Right kidney (tissue), 1 donor: ENCODE measurements around the gene MAPRE3.
A peak's percentile ranks its signal among the peaks of the same experiment; 100 is the strongest.

Source experiments
- DNase-seq: peaks from one replicate; pipeline ENCODE4 v3.0.0-alpha.2; 2016

The MAPRE3 gene

GRCh38 chr2:27039426-27039825 is 69.0 kb downstream of the MAPRE3 start:
- no peak for DNase-seq

- DNase-seq, result no peak
Measured at GRCh38 chr2:27039871-27040270, 69.4 kb downstream of the MAPRE3 start.

GRCh38 chr2:27040282-27040681 is 69.8 kb downstream of the MAPRE3 start:
- DNase-seq, result no peak

DNA sequence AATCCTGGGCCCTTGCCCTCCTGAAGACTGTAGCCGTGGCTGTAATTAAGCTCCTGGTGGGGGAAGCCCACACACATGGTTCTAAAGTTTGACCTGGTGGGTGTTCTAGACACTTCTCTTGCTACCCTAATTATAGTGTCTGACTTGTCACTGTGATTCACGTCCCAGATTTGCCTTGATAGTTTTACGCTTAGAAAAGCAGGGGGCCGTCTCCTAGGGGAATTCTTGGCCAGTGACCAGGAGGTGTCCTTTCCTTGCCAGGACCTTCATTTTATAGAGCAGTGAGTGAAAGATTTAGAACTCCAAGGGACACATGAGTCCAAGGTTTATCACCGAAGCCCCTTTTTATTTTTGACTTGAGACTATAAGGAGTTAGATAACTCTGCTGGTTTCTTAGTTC is 71.3 kb downstream of the MAPRE3 start:
- peak; percentile 19 for DNase-seq

DNA sequence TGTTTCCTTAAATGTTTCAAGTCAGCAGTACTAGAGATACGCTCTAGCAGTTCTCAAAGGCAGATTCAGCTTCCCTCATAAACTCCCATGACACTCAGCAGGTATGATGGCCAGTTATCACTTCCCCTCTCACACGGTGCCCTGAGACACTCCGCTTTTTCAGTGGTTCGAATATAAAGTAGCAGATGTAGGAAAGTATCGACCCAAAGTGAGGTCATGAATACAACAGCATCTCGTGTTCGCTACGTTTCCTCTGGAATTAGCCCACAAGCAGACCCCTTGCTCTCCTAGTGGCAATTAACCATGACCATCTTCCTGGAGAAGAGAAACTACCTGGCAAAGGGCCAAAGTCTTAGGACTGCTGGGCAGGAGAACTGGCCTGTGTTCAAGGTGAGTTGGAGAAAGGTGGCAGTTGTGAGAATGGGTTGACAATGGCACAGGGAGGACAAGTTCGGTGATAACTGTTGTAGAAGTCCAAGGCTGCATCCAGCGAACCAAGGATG is 71.8 kb downstream of the MAPRE3 start:
- peak; percentile 47 for DNase-seq

GRCh38 chr2:27042985-27043634 is 72.7 kb downstream of the MAPRE3 start:
- DNase-seq, result no peak

DNA sequence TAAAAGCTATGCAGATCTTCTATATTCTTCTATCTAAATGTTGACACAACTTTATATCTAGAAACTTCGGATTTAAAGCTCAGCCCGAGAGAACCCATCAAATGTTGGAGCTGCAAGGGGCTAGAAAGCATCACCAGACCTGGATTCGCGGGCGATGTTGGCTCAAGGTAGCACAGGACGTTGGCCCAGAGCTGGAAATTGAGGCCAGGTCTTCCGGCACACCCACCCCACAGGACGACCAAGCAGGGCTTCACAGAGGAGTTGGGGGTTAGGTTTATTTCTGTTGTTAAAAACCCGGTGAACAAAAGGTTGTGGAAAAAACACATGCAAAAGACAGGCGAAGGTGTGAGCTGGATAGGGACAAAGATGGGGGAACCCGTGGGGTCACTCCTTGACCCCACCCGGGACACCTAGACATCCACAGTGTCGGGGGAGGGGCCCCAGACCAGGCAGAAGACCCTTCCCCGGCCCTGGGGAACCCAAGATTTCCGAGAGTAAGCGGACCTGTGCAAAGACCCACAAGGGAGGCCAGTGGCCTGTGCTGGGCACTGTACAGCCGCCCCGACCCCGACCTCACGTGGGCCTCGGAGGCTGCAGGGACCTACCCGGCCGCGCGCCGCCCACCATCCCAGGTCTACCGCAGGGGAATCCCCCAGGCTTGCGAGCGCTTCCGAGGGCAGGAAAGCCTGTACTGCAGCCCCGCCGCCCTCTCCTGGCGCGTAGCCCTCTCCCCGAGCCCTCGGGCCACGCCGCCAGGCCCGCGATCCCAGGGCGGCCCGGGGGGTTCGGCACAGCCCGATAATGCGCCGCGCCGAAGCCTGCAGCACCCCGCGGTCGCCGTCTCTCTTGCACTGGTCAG is 79.2 kb downstream of the MAPRE3 start:
- no peak for DNase-seq

- DNase-seq, result peak; percentile 96
Measured at GRCh38 chr2:27050281-27050995, 80.0 kb downstream of the MAPRE3 start.

DNA sequence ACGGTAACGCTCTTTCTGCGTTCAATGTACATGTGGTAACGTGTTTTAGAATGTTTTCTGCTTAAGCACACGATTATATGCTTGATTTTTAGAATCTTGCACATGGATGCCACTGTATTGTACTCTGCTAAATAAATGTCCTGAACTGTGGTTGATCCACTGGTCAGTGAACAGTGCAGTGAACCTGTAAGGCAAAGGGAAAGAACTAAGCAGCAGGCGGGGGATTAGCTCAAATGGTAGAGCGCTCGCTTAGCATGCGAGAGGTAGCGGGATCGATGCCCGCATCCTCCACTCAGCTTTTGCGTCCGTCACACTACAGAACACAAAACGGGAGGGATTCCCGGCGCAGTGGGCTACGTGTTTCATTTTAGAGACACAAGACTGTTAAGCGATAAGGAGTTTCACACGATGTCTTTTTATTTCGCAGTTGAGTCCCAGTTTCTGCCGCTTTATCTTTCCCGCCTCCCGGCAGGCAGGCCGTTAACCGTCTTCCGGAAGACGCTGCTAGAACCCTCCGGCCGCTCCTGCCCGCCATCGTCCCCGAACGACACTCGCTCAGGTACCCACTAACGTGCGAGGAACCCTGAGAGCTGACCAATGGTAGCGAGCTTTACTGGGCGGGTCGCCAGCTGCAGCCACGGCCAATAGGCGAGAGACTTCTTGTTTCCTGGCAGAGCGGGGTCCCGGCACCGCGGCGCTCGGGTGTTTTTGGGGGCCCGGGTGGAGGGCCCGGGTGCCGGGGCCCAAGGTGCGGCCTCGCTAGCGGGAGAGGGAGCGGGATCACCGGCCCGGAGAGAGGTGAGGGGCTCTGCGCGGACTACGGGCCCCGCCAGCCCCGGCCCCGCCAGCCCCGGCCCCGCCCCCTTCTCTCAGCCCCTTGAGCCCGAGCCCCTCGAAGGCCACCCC is 80.8 kb downstream of the MAPRE3 start, which contains the start of gene AGBL5:
TSS of gene AGBL5 (plus strand) at position 673 of the 906 bp plus-strand sequence. CDS start 1,291 bp downstream, outside the sequence.
- DNase-seq, result peak; percentile 96

- DNase-seq, result peak; percentile 53
Measured at GRCh38 chr2:27051902-27052645, 81.6 kb downstream of the MAPRE3 start.

DNA sequence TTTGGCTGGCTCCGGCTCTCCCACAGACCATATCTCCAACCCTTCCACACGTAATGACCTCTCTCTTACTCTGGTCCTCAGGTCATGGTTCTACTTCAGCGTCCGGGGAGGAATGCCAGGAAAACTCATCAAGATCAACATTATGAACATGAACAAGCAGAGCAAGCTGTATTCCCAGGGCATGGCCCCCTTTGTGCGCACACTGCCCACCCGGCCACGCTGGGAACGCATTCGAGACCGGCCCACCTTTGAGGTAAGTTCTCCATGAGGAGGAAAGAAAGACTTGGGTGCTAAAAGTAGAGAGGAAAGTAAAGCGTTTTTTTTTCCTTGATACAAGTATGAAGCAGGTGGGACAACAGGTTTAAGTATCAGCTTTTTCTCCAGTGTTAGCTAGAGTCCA is 82.9 kb downstream of the MAPRE3 start:
- no peak for DNase-seq

GRCh38 chr2:27053776-27054175 is 83.3 kb downstream of the MAPRE3 start:
- no peak for DNase-seq

GRCh38 chr2:27054721-27055120 is 84.3 kb downstream of the MAPRE3 start:
- no peak for DNase-seq

GRCh38 chr2:27057184-27057583 is 86.7 kb downstream of the MAPRE3 start:
- DNase-seq, result no peak

- no peak for DNase-seq
Measured at GRCh38 chr2:27058210-27058609, 87.8 kb downstream of the MAPRE3 start.

DNA sequence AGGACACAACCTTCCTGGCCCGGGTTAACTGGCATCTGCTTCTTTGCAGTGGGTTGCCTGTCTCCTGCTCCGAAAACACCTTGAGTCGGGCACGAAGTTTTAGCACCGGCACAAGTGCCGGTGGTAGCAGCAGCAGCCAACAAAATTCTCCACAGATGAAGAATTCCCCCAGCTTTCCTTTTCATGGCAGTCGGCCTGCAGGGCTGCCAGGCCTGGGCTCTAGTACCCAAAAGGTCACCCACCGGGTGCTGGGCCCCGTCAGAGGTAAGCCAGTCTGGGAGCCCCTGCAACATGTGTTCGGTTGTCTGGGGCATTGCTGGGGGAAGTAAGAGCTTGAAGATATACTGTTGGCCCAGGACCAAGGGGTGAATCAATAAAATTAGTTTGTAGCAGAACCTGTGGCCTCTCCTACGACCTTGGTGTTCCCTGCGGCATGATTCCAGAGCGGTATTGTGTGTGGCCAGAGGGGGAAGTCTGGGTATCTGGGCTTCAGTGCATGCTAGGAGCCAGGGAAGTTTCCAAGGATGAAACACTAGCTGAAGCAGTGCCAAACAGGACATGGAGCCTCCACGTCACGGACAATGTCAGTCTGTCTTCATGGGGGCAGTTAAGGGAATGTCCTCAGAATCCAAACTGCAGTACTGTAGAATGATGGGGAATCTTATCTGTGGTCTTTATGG is 88.8 kb downstream of the MAPRE3 start:
- DNase-seq, result no peak

DNA sequence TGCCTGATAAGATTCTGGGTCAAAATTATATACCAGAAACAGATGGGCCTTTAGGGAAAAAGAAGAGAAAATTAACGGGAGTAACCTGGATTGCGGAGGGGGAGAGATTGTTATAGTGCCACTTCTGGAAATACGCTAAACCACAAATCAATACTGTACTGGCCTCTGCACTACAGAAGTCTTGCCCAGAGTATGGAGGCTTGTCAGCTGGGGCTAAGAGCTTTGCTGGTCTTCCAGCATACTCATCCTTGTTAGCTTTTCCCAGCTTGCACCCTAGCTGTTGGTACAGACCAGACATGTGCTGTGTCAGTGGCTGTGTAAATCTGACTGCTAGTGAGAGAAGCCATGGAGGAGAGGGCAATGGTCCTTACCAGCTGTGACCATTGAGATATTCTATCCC is 89.9 kb downstream of the MAPRE3 start:
- no peak for DNase-seq

GRCh38 chr2:27065128-27065527 is 94.7 kb downstream of the MAPRE3 start:
- no peak for DNase-seq

- no peak for DNase-seq
Measured at GRCh38 chr2:27067385-27067784, 96.9 kb downstream of the MAPRE3 start.

- DNase-seq, result no peak
Measured at GRCh38 chr2:27069436-27069835, 99.0 kb downstream of the MAPRE3 start.
